ENCODE data around the gene XCL2. TPM values are rescaled to one million over a fixed set of nuclear protein-coding genes. Genes with fewer than 3 reads are reported as not detected.

The XCL2 gene
- total and polyA plus RNA-seq, 2 of the 4 experiments (the other 2 are of a cell fraction): not detected

- no peak overlapping the region for H2BK120ac ChIP-seq (ENCODE audit: low read depth, low read length)
- 0% methylated on average over 1 of the region's 3 CpGs; no CpG with 5 or more reads in 1 of the 2 experiments for WGBS, 2 experiments (ENCODE audit: extremely low coverage in 2 of 2, insufficient read length in 1 of 2)
- no peak overlapping the region for H2BK20ac ChIP-seq (ENCODE audit: low read depth, low read length)
- no peaks in the 10 kb centered on the region for H3K27me3 ChIP-seq (ENCODE audit: control insufficient read depth, insufficient read depth, low read length)
- in situ Hi-C loops (cut with MboI; ENCODE audit: low sequenced_read_pairs) (no loop called here), dilution Hi-C loops (cut with HindIII; ENCODE audit: low sequenced_read_pairs, unreplicated experiment) (no loop called here), intact Hi-C loops (cut with micrococcal nuclease) (no loop called here)
- H3K18ac ChIP-seq (ENCODE audit: low read depth, low read length): no peak overlapping the region
- no peaks in the 10 kb centered on the region for H3K79me1 ChIP-seq (ENCODE audit: low read depth in 1 of 2, low read length in 2 of 2)
- H3K56ac ChIP-seq (ENCODE audit: extremely low read depth, insufficient read depth, low read length): no peak overlapping the region
- no peak overlapping the region for H2BK5ac ChIP-seq (ENCODE audit: low read depth, low read length, poor library complexity, severe bottlenecking)
- no peak overlapping the region for H3K27ac ChIP-seq (ENCODE audit: insufficient read depth, low read length)
- H3K9me3 ChIP-seq (ENCODE audit: control insufficient read depth, insufficient read depth, low read length): no peaks in the 10 kb centered on the region
- no peak overlapping the region for H3K4me2 ChIP-seq (ENCODE audit: low read depth, low read length)
- H3K9me1 ChIP-seq (ENCODE audit: insufficient read depth, low read length): no peaks in the 10 kb centered on the region
- no peaks in the 10 kb centered on the region for H3K4me1 ChIP-seq (ENCODE audit: control insufficient read depth, insufficient read depth, low read length)
- H2AK5ac ChIP-seq (ENCODE audit: low read depth, low read length): no peak overlapping the region
- no peak overlapping the region for H2AFZ ChIP-seq (replicated peaks; ENCODE audit: low read length, poor library complexity)
- no peak overlapping the region for H4K91ac ChIP-seq (ENCODE audit: insufficient read depth, low read depth, low read length)
- H2AK9ac ChIP-seq (replicated peaks; ENCODE audit: low read depth, low read length, poor library complexity): no peak overlapping the region
- POLR2A ChIA-PET (ENCODE audit: unreplicated experiment): no interaction called here
- no peak overlapping the region for H3K4me3 ChIP-seq (ENCODE audit: insufficient read depth, low read depth, low read length)
- H3K36me3 ChIP-seq (ENCODE audit: control insufficient read depth, insufficient read depth, low read length): no peaks in the 10 kb centered on the region
- no peak overlapping the region for H3K9ac ChIP-seq (ENCODE audit: low read depth, low read length)
- H2BK15ac ChIP-seq (ENCODE audit: low read depth, low read length): no peak overlapping the region
- H4K8ac ChIP-seq (ENCODE audit: low read depth in 2 of 2, low read length in 2 of 2): no peak overlapping the region
- no peak overlapping the region for H4K5ac ChIP-seq (ENCODE audit: low read depth, low read length)
- ATAC-seq (ENCODE audit: low read depth): no peak
- no TSS peak for BruUV-seq (replicated peaks)
- CTCF ChIA-PET: interaction anchor here (0.6 to 0.7 kb wide), 2 partner anchors 57 to 242 kb away, joined by 4 read pairs; no protein-coding TSS in a partner anchor
- no peak overlapping the region for H3K4ac ChIP-seq (ENCODE audit: low read depth, low read length)
- H3K23ac ChIP-seq (ENCODE audit: low read depth, low read length): no peak overlapping the region
- H3K14ac ChIP-seq (replicated peaks; ENCODE audit: low read depth, low read length): no peak overlapping the region
- no peaks in the 10 kb centered on the region for H4K20me1 ChIP-seq (ENCODE audit: insufficient read depth, low read length)
- TF ChIP-seq CHD1 (IDR thresholded peaks at IDR 0.05; ENCODE audit: low read depth, low read length): no peak
- no peak for TF ChIP-seq RCOR1 (IDR thresholded peaks at IDR 0.05; ENCODE audit: insufficient replicate concordance, low read length)
- no peak for TF ChIP-seq USF2 (IDR thresholded peaks at IDR 0.05; ENCODE audit: low read depth, low read length)
- no peak for TF ChIP-seq NFE2L2 (IDR thresholded peaks at IDR 0.05; ENCODE audit: low read depth, low read length)
- TF ChIP-seq POLR2A (IDR thresholded peaks at IDR 0.05; ENCODE audit: low read depth, low read length): no peak
- no peak for TF ChIP-seq RFX5 (IDR thresholded peaks at IDR 0.05; ENCODE audit: low read depth, low read length)
- TF ChIP-seq MAFK (IDR thresholded peaks at IDR 0.05; ENCODE audit: low read depth, low read length): no peak
- DNase-seq: peak; percentile 9
These were observed 41.4 kb upstream of the XCL2 start for GRCh38 chr1:168585191-168585590.
